HG02678 (cell line): ENCODE measurements around the gene CHP1.
A peak's percentile ranks its signal among the peaks of the same experiment; 100 is the strongest.
"Not testable (repeated sequence)": the region's sequence is repeated elsewhere in the genome, so short reads cannot be mapped to it uniquely, and the experiment has no call there.

Experiments used
- ATAC-seq: cut with Tn5 transposase; IDR thresholded peaks from one replicate; pipeline ENCODE4 v1.9.1; 2021; ENCODE audit warnings: mild to moderate bottlenecking, moderate library complexity; ENCODE audit not compliant: unreplicated experiment

Gene CHP1

GRCh38 chr15:41256103-41256502 is 25.0 kb downstream of the CHP1 start:
- ATAC-seq = no peak

GRCh38 chr15:41256577-41257038 is 25.5 kb downstream of the CHP1 start:
- ATAC-seq = no peak

- ATAC-seq = no peak
These were observed 27.8 kb downstream of the CHP1 start for GRCh38 chr15:41258750-41259471.

GRCh38 chr15:41259546-41260189 is 28.6 kb downstream of the CHP1 start:
- ATAC-seq = no peak

- not testable (repeated sequence) for ATAC-seq
These were observed 29.9 kb downstream of the CHP1 start for GRCh38 chr15:41260924-41261323.

GRCh38 chr15:41262571-41262970 is 31.5 kb downstream of the CHP1 start:
- ATAC-seq = no peak

- ATAC-seq = no peak
These were observed 32.9 kb downstream of the CHP1 start for GRCh38 chr15:41263891-41264351.

GRCh38 chr15:41269887-41270286 is 38.8 kb downstream of the CHP1 start:
- ATAC-seq = no peak

GRCh38 chr15:41276831-41277230 is 45.8 kb downstream of the CHP1 start:
- no peak for ATAC-seq

- ATAC-seq = no peak
These were observed 47.3 kb downstream of the CHP1 start for GRCh38 chr15:41278319-41278718.

- ATAC-seq = no peak
These were observed 48.6 kb downstream of the CHP1 start for GRCh38 chr15:41279535-41280283.

- no peak for ATAC-seq
These were observed 50.2 kb downstream of the CHP1 start for GRCh38 chr15:41281236-41281635.

- ATAC-seq = not testable (repeated sequence)
These were observed 51.4 kb downstream of the CHP1 start for GRCh38 chr15:41282436-41282835.

- not testable (repeated sequence) for ATAC-seq
These were observed 52.0 kb downstream of the CHP1 start for GRCh38 chr15:41282980-41283652.

- peak; percentile 96 for ATAC-seq
These were observed 52.8 kb downstream of the CHP1 start for GRCh38 chr15:41283653-41284426.

- ATAC-seq = no peak
These were observed 53.5 kb downstream of the CHP1 start for GRCh38 chr15:41284427-41285177.

GRCh38 chr15:41285285-41285684 is 54.2 kb downstream of the CHP1 start:
- ATAC-seq = no peak

- no peak for ATAC-seq
These were observed 55.7 kb downstream of the CHP1 start for GRCh38 chr15:41286665-41287333.

- no peak for ATAC-seq
These were observed 57.4 kb downstream of the CHP1 start for GRCh38 chr15:41288464-41288863.
